Activated effector memory CD4-positive, alpha-beta T cell treated with Interleukin-2 at 50 U/mL for 16 hours (primary cell): ENCODE data around the gene SPG11.
"Not testable (repeated sequence)": the region's sequence is repeated elsewhere in the genome, so short reads cannot be mapped to it uniquely, and the experiment has no call there.

Experiments
- DNase-seq: peaks from one replicate; pipeline ENCODE4 v3.0.0-alpha.2; 2020

SPG11 gene

DNA sequence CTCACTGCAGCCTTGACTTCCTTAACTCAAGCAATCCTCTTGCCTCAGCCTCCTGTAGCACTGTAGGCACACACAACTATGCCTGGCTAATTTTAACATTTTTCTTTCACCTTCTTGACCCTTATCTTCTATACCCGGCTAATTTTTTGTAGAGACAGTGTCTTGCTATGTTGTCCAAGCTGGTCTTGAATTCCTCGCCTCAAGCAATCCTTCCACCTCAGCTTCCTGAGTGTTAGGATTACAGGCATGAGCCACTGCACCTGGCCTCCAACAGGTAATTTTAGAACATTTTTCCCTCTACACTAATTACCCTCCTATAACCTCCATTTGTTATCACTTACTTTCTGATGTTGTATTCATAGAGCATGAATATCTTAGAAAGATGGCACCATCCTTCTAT is 60.3 kb downstream of the SPG11 start:
- DNase-seq: no peak

- DNase-seq: no peak
These were observed 64.6 kb downstream of the SPG11 start for GRCh38 chr15:44598892-44599291.

GRCh38 chr15:44598066-44598465 is 65.4 kb downstream of the SPG11 start:
- DNase-seq: no peak

GRCh38 chr15:44596511-44597010 is 66.9 kb downstream of the SPG11 start:
- DNase-seq: no peak

DNA sequence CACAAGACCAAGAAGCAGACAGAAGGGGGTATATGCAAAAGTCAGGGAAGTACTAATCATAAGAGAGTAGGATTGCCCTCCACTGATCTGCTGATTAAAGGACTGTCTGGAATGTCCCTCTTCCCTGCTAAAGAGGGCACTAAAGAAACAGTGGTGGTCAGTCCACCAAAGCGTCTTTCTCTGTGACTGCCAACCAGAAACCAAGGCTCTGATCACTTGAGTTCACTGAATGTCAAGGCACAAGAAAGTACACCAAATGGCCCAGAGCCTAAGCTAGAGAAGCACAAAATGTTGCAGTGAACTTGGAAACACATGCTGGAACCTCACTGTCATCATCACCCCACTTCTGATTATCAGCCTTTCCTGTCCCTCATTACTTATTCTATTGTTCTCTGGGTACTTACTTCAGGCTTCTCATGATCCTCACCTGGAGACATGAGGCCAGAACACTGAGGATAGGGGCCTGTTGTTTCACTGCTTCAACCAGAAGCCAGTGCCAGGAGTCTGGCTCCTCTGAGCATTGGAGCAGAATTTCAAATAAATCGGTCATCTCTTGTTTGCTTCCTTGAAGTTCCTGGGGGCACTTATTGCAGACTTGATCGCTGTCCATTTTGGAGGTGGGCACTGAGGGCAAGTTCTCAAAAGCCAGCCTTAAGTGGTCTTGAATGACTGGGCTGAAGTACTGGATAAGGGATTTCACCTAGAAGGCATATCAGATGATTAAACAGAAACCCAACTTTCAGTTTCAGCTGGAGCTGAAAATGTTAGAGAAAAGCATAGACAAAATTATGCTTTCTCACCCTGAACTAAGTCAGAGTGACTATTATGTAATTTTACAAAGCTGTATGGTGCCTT is 67.6 kb downstream of the SPG11 start:
- DNase-seq: no peak

DNA sequence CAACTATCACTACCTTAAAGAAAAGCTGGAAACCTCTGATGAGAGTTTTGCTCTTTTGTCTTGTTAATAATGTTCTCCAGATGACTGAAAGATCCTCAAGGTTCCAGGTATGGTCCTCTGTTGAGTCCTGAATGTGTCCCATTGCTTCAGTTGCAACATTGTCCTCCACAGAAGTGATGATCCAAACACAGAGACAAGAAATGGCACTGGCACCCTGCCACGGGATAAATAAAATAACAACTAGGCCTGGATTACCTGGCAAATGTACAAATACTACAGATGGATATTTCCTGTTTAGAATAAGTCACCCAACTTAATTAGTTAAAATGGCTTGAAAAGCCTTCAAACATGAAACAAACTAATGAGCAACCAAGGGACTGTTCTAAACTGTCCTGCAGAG is 68.2 kb downstream of the SPG11 start:
- no peak for DNase-seq

DNA sequence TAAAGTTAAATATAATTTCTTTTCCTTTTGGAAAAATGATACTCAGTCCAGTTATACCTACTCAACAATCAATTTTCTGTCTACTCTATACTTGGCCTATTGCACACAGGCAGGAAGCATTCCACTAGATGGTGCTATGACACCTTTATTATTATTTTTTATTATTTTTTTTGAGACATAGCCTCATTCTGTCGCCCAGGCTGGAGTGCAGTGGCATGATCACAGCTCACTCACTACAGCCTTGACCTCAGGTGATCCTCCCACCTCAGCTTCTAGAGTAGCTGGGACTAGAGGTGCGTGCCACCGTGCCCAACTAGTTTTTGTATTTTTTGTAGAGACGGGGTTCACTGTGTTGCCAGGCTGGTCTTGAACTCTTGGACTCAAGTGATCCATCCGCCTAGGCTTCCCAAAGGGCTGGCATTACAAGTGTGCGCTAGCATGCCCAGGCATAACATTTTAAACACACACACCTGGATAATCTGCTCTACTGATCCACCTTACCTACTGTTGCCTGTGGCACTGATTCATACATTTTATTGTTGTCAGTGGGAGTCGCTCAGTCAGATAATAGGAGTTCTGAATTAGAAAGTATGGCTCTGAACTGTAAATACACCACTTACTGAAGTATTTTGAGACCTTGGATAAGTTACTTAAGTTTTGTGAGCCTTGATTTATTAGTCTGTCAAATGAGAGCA is 70.3 kb downstream of the SPG11 start:
- no peak for DNase-seq

- no peak for DNase-seq
These were observed 72.1 kb downstream of the SPG11 start for GRCh38 chr15:44591326-44591725.

DNA sequence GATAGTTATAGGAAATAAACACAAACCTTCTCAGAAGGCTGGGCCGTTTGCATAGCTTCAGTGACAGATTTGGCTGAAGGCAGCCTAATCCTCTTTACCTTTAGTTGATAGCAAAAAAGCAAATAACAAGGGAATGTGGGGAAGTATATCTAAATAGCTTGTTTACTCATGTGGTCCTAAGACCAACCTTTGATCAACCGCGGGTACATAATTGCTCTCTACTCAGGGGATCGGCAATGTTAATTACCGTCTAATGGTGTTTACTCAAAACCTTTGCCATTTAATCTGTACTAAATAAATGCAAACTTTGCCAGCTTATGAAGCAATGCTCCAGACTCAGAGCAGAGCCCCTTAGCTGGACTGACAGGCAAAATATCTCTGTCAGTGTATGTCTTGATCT is 74.9 kb downstream of the SPG11 start:
- DNase-seq: no peak

DNA sequence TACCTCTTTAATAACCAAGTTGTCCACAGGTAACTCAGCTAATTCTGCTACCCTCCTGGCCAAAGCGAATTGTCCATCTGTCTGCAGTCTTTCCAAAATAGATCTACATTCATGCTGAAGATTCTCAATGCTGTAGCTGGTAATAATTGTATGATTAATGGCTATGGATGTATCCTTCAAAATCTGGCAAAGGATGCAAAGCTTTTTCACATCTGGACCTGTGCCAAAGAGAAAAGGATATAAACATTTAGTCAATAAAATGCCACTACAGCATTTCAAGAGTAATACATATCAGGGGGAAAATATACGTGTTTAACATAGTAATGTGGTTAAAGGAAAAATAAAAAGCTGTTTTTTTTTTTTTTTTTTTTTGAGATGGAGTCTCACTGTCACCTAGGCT is 77.8 kb downstream of the SPG11 start:
- no peak for DNase-seq

GRCh38 chr15:44584162-44584749 is 79.2 kb downstream of the SPG11 start:
- peak; percentile 51 for DNase-seq

- DNase-seq: no peak
These were observed 83.4 kb downstream of the SPG11 start for GRCh38 chr15:44580105-44580504.

- DNase-seq: no peak
These were observed 88.7 kb downstream of the SPG11 start for GRCh38 chr15:44574734-44575133.

DNA sequence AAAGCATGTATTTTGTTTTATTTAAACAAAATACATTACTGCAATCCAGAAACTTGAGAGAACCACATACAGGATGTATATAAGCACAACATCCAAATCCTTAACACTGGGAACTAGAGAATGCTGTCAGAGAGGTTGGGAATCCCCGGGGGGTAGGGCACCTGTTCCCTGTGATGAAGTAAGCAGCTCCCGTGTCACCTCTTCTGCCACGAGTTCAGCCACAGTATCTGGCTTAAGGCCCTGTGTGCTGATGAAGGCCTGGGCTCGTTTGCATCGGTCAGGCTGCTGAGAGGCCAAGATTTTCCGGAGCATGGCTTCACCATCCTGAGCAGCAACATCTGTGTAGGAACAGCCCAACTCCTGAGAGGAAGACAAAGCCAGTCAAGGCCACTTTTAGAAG is 90.1 kb downstream of the SPG11 start:
- DNase-seq: no peak

- no peak for DNase-seq
These were observed 93.1 kb downstream of the SPG11 start for GRCh38 chr15:44570361-44570760.

- no peak for DNase-seq
These were observed 94.1 kb downstream of the SPG11 start for GRCh38 chr15:44569316-44569715.

GRCh38 chr15:44568338-44568737 is 95.1 kb downstream of the SPG11 start:
- no peak for DNase-seq

DNA sequence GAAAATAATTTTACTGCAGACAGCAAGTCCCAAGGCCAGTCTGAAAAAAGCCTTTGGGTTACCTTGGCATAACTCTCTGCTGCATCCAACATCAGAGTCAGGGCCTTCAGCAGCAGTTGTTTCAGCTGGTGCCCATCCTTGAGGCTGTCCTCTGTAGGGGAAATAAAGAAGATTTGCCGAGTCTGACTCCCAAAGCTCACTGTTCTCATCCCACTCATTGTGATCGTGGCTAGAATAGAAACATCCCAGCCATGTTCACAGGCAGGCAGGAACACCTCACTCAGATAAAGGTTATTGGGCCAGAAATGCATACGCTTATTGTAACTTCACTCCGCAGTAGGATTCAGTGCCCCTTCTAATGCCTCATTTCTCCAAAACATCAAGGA is 97.3 kb downstream of the SPG11 start:
- DNase-seq: no peak

- no peak for DNase-seq
These were observed 97.9 kb downstream of the SPG11 start for GRCh38 chr15:44565387-44566154.

DNA sequence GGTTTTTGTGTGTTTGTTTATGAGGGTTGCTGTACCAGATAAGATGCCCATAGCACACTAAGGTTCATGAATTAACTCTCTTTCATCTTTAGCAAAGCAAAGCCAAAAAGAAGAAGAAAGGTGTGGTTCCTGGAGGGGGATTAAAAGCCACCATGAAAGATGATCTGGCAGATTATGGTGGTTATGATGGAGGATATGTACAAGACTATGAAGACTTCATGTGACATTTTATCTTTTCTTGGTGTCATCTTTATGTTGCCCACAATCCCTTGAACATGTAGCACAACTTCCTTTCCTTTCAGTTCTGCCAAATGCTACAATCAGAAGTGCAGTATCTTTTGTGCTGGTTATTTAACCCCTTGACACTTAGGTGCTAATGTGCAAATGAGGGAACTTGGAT is 102.5 kb downstream of the SPG11 start:
- DNase-seq: not testable (repeated sequence)

GRCh38 chr15:44554934-44555723 is 108.3 kb downstream of the SPG11 start:
- no peak for DNase-seq

GRCh38 chr15:44550734-44551133 is 112.7 kb downstream of the SPG11 start:
- DNase-seq: no peak
